Epithelial cell of proximal tubule (primary cell): ENCODE measurements around the gene TBC1D3B. TPM values are rescaled to one million over a fixed set of nuclear protein-coding genes. Genes with fewer than 3 reads are reported as not detected.
A peak's percentile ranks its signal among the peaks of the same experiment; 100 is the strongest.

Source experiments
- DNase-seq: peaks from one replicate; pipeline ENCODE4 v3.0.0-alpha.2; 2011; ENCODE audit warnings: low read depth
- H3K4me3 ChIP-seq: 2 replicates; pipeline ENCODE4 v1.5.1; 2011; ENCODE audit warnings: low read depth, mild to moderate bottlenecking, low read length
- CTCF ChIP-seq: conservative IDR thresholded peaks from 2 replicates; pipeline ENCODE4 v1.5.1; 2012; ENCODE audit warnings: low read depth, mild to moderate bottlenecking, low read length
- total RNA-seq: library from RNA; depleted of rRNA; stranded (reverse); fragments of >200 nt; gene quantifications from 2 replicates; pipeline ENCODE4 v1.2.3, GENCODE V29; 2015

Gene TBC1D3B
- total RNA-seq, 1 donor from 2014 or later: not detected

GRCh38 chr17:36148559-36149295 lies 27.7 kb downstream of the TBC1D3B start:
- no peak overlapping the region for H3K4me3 ChIP-seq
- TF ChIP-seq CTCF: peak; percentile 100
- peak; percentile 16 for DNase-seq

- DNase-seq: no peak
- no peak for TF ChIP-seq CTCF
Observed at GRCh38 chr17:36147601-36148000, 28.8 kb downstream of the TBC1D3B start.

GRCh38 chr17:36144981-36145729 lies 31.3 kb downstream of the TBC1D3B start:
- H3K4me3 ChIP-seq: no peak overlapping the region
- no peak for DNase-seq
- TF ChIP-seq CTCF: no peak

More at GRCh38 chr17:36147601-36148000, 28.8 kb downstream of the TBC1D3B start:
- no peak overlapping the region for H3K4me3 ChIP-seq

- H3K4me3 ChIP-seq: no peak overlapping the region
- no peak for TF ChIP-seq CTCF
- DNase-seq: no peak
Observed at GRCh38 chr17:36144014-36144413, 32.4 kb downstream of the TBC1D3B start.

- no peak for TF ChIP-seq CTCF
- H3K4me3 ChIP-seq: no peak overlapping the region
- DNase-seq: no peak
Observed at GRCh38 chr17:36142806-36143205, 33.6 kb downstream of the TBC1D3B start.

GRCh38 chr17:36142235-36142634 lies 34.2 kb downstream of the TBC1D3B start:
- DNase-seq: no peak
- no peak for TF ChIP-seq CTCF
- no peak overlapping the region for H3K4me3 ChIP-seq

GRCh38 chr17:36136439-36136838 lies 40.0 kb downstream of the TBC1D3B start:
- DNase-seq: no peak
- no peak for TF ChIP-seq CTCF
- no peak overlapping the region for H3K4me3 ChIP-seq
